GM10266 (cell line): Measurements from ENCODE around the gene IFT122.
A peak's percentile ranks its signal among the peaks of the same experiment; 100 is the strongest.

Source experiments
- DNase-seq: peaks from one replicate; pipeline ENCODE4 v3.0.0; 2012; ENCODE audit errors: extremely low spot score
- TF ChIP-seq, protein P1 (sequence below): IDR thresholded peaks from 2 replicates; pipeline ENCODE4 v1.5.1; 2012; ENCODE audit warnings: mild to moderate bottlenecking, low read depth; ENCODE audit not compliant: control insufficient read depth, insufficient read depth; ENCODE audit errors: missing control alignments

IFT122 gene

DNA sequence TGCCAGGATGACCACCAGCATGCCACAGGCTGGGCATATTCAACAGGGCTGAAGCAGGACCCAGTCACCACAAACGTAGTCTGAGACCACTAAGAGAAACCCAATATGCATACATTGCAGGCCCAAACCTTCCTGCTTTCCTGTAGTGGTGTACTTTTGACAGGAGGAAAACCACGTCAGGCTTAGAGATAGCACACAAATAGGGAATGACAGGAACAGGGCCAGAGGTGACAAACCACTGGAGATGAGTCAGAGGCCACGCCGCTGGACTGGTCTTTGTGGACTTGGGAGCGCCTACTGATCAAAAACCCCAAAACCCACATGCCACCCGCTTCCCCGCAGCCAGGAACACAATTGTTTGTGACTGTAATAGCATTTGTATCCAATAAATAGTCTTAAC is 8.0 kb upstream of the IFT122 start:
- DNase-seq: no peak
- TF ChIP-seq, protein P1, sequence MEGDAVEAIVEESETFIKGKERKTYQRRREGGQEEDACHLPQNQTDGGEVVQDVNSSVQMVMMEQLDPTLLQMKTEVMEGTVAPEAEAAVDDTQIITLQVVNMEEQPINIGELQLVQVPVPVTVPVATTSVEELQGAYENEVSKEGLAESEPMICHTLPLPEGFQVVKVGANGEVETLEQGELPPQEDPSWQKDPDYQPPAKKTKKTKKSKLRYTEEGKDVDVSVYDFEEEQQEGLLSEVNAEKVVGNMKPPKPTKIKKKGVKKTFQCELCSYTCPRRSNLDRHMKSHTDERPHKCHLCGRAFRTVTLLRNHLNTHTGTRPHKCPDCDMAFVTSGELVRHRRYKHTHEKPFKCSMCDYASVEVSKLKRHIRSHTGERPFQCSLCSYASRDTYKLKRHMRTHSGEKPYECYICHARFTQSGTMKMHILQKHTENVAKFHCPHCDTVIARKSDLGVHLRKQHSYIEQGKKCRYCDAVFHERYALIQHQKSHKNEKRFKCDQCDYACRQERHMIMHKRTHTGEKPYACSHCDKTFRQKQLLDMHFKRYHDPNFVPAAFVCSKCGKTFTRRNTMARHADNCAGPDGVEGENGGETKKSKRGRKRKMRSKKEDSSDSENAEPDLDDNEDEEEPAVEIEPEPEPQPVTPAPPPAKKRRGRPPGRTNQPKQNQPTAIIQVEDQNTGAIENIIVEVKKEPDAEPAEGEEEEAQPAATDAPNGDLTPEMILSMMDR: no peak

DNA sequence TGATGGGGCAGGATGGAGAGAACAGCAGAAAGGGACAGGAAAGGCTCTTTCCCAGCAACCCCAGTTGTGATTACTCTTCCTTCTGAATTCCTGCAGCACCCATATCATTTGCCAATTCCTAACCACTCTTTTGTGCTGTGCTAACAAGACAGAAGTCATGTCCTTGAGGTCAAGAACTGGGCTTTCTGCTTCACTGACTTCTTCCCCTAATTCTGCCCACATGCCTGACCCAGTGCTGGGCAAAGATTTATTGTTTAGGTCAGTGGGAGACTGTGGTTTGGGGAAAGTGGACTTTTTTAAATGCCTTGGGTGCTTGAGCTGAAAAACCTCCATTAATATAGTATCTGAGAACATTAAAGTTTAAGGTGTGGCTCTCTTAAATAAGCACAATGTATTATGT is 7.4 kb upstream of the IFT122 start:
- TF ChIP-seq, protein P1: no peak
- no peak for DNase-seq

DNA sequence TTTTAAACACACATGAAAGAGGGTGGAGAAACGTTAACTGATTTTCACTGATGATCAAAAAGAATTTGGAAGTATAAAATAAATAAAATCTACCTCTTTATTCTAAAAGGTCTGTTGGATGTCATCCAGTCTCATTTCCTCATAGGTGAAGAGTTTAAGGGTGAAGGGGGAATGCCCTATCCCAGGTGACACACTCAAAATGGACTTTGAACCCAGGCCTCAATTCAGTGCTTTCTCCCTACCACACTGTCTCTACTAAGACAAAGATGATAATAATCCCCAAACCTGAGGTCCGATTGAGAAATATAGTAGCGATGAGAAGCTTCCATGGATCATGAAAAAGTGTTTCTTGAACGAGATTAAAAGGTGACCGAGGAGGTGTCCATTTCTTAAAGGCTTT is 6.5 kb upstream of the IFT122 start:
- TF ChIP-seq, protein P1: no peak
- DNase-seq: no peak

DNA sequence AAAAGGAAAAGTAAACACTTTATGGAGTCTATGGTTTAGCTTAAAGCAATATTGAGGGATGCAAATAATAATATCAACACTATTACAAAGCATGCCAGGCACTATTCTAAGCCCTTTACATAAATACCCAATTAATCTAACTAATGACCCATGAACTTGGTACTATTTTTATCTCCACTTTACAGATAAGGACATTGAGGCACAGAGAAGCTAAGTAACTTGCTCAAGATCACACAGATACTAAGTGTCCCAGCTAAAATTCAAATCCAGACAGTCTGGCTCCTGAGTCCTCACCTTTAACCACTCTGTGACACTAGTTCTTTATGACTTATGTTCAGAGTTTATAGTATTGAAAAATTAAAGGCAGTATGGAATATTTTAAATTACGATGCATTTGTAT is 5.9 kb upstream of the IFT122 start:
- TF ChIP-seq, protein P1: no peak
- no peak for DNase-seq

DNA sequence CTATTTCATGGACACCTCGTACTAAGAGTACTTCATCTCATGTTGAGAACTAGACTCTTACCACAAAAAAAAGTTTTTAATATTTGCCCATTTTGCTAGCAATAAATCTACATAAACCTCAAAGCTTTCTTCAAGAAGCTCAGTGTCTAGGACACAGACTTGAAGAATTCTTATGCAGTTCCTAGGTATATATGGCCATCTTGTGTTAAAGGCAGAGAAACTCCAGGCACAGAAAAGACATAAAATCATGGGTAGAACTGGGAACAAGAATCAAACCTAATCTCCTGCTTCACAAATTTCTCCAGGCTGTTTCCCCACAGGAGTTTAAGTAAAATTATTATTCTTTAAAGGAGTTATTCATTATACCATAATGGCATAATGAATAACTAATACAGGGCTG is 4.7 kb upstream of the IFT122 start:
- no peak for DNase-seq
- TF ChIP-seq, protein P1: peak; percentile 30

DNA sequence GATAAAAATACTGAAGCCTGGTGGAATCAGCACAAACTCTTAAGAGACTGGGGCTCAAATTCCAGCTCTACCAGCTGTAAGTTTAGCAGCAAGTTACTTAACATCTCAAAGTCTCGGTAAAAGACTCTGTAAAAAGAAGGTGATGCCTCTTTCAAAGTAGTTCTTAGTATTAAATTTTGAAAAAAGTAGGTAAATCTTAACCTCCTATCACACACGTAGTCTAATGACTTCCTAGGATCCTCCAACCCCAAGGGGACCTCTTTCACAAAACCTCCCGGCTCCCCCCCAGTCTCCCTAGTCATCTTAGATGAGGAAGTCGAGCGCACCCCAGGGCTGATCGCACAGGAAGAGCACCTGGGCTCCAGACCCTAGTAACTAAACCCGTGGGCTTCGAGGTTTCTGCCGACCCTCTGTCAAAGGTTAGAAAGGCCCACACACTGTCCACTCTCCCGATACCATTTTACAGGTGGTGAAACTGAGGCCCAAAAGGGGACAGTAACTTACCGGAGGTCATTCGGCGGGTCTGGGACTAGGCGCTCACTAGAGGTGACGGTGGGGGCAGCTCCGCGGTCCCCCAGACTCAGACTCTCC is 703 bp upstream of the IFT122 start:
- TF ChIP-seq, protein P1: no peak
- DNase-seq: no peak

DNA sequence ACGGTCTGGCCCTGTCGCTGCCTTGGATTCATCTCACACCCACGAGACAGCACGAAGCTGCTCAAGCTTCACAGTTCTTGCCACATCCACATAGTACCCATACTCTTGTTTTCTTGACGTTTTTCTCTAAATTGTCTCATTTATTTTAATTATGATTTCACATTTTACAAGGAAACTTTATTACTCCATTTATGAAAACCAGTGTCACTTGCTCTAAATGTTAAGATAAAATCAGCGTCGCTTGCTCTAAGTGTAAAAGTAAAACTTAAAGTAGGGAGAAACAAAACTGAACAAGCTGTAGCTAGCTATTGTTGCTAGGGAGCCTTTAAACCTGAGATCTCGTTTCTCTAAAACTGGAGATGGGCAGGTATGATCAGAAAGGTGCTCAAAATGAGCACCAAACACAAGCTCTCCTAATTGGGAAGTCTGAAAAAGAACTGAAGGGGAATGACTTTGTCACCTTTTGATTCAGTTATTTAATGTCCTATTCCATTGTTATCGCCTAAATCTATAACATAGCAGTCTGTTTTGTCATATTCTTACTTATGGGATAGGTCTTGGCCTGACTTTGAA is 680 bp downstream of the IFT122 start:
- peak; percentile 35 for DNase-seq
- TF ChIP-seq, protein P1: no peak
